OCI-LY3 (cell line): ENCODE measurements around the gene ZBTB7C.

Source experiments
- CTCF ChIP-seq: fragments of 200-600, 300-600 bp; sonication (generic); IDR thresholded peaks from 2 replicates; pipeline ENCODE4 v1.5.1; 2014; ENCODE audit warnings: antibody characterized with exemption, low read length, low read depth
- EZH2phosphoT487 ChIP-seq: fragments of 200-600 bp; shearing (Covaris generic); IDR thresholded peaks from 2 replicates; pipeline ENCODE4 v1.6.1; 2018; ENCODE audit warnings: antibody characterized with exemption, mixed run types, low read depth

- TF ChIP-seq CTCF (no peak), EZH2phosphoT487 (no peak)
These were observed 283.5 kb downstream of the ZBTB7C start for GRCh38 chr18:48125724-48126123.
